Caco-2 (cell line): ENCODE results near the gene KNCN. TPM values are rescaled to one million over a fixed set of nuclear protein-coding genes. Genes with fewer than 3 reads are reported as not detected.

Experiments
- BruUV-seq: library from RNA; stranded (reverse); fragments of 400-500 nt; replicated peaks from 2 replicates; lab custom pipeline; 2021; lab: Mats Ljungman, UMichigan
- CTCF ChIA-PET: fragments of 300-600 bp; sonication (Branson Sonifier 250); formaldehyde crosslinking; loops from one replicate; lab custom pipeline; 2022; ENCODE audit warnings: antibody characterized with exemption; lab: Charles Lee
- POLR2A ChIA-PET: fragments of 300-600 bp; sonication (Branson Sonifier 250); formaldehyde crosslinking; loops from one replicate; lab custom pipeline; 2022; ENCODE audit warnings: antibody characterized with exemption; lab: Charles Lee
- DNase-seq, 2 experiments: peaks; one replicate each; pipeline versions ENCODE4 v3.0.0 to v3.0.0-alpha.2; 2020 to 2022
- H3K27me3 ChIP-seq: replicated peaks from 2 replicates; pipeline ENCODE4 v1.6.0; 2011; ENCODE audit warnings: low read length; ENCODE audit not compliant: control insufficient read depth, insufficient read depth
- H3K36me3 ChIP-seq: 2 replicates; pipeline ENCODE4 v1.5.1; 2011; ENCODE audit warnings: low read length; ENCODE audit not compliant: control insufficient read depth, insufficient read depth
- H3K4me1 ChIP-seq: fragments of 250-450 bp; sonication (Bioruptor Pico); 2 replicates; pipeline ENCODE4 v1.5.1; 2020; ENCODE audit warnings: mild to moderate bottlenecking
- H3K4me3 ChIP-seq: 2 replicates; pipeline ENCODE4 v1.5.1; 2011; ENCODE audit warnings: low read depth, mild to moderate bottlenecking, control low read depth, low read length
- H3K9me3 ChIP-seq: fragments of 250-450 bp; sonication (Bioruptor Pico); 2 replicates; pipeline ENCODE4 v1.5.1; 2020; ENCODE audit warnings: mild to moderate bottlenecking, moderate library complexity
- H3K27ac Mint-ChIP-seq: one replicate; pipeline ENCODE4 v1.8.0; 2022; ENCODE audit warnings: mixed read lengths; ENCODE audit not compliant: unreplicated experiment
- H3K27me3 Mint-ChIP-seq: one replicate; pipeline ENCODE4 v1.8.0; 2022; ENCODE audit warnings: mixed read lengths; ENCODE audit not compliant: insufficient read depth, unreplicated experiment
- H3K36me3 Mint-ChIP-seq: one replicate; pipeline ENCODE4 v1.8.0; 2022; ENCODE audit warnings: mild to moderate bottlenecking, mixed read lengths; ENCODE audit not compliant: insufficient read depth, unreplicated experiment
- H3K4me1 Mint-ChIP-seq: one replicate; pipeline ENCODE4 v1.8.0; 2022; ENCODE audit warnings: low read depth, mixed read lengths; ENCODE audit not compliant: unreplicated experiment
- H3K4me3 Mint-ChIP-seq: one replicate; pipeline ENCODE4 v1.8.0; 2022; ENCODE audit warnings: mild to moderate bottlenecking, moderate library complexity, mixed read lengths; ENCODE audit not compliant: unreplicated experiment
- H3K9me3 Mint-ChIP-seq: one replicate; pipeline ENCODE4 v1.8.0; 2022; ENCODE audit warnings: mixed read lengths; ENCODE audit not compliant: unreplicated experiment
- CTCF ChIP-seq, 2 experiments: fragments of 200-600 bp in 1 of 2; IDR thresholded peaks; 1 replicate in 1 of 2; 2 replicates in 1 of 2; pipeline versions ENCODE4 v1.5.1 to v1.8.0; 2011 to 2022; ENCODE audit warnings: antibody characterized with exemption in 1 of 2, control low read depth in 1 of 2, inconsistent platforms in 1 of 2, low read depth in 1 of 2, low read length in 1 of 2, mild to moderate bottlenecking in 1 of 2, moderate library complexity in 1 of 2; ENCODE audit not compliant: insufficient read depth in 1 of 2, severe bottlenecking in 1 of 2, unreplicated experiment in 1 of 2
- intact Hi-C: fragments of 100-400 bp; cut with micrococcal nuclease; formaldehyde crosslinking; loops from one replicate; pipeline ENCODE4 v1.10.0; 2022; ENCODE audit not compliant: unreplicated experiment
- total RNA-seq: library from RNA; stranded (reverse); gene quantifications from 2 replicates; pipeline ENCODE4 v1.2.3, GENCODE V29; 2022

Gene KNCN
- total RNA-seq, 1 experiment from 2014 or later, result not detected

DNA sequence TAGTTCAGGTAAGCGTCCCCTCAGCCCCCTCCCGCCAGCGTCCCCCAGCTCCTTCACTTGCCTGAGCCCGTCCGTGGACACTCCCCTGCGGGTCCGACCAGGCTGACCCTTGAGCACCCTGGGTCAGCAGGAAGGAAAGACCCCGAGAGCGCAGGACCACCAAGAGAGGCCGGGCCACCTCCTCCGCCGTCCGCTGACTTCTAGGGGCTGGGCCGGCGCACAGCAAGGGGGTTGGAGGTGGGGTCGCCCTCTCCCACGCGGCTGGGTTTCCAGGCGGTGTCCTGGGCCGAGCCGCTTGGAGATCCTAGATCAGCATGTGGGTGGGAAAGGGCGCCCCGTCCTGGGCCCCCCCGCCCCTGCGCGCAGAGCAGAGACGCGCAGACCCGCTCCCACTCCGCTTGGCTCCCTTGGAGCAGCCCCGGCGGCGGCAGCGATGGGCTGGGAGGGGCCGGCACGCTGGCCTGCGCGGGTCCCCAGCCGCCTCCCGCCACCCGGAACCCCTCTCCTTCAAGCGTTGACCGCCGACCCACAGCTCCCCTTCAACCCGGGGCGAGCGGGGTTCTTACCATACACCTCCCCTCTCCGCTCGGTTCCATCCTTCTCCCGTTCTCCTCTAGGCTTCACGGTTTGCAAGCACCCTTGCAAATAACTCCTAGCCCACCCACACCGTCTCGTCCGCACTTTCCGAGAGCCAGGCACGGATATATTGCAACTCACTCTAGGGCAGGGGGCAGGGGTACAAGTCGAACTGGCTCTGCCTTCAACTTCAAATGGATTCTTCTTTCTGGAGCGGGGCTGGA is 7.5 kb downstream of the KNCN start:
- H3K36me3 ChIP-seq, result no peaks in the 10 kb centered on the region
- H3K27me3 Mint-ChIP-seq, result peaks cover 6% of the 10 kb centered on the region
- CTCF ChIA-PET, result interaction anchor here (1.8 kb wide), 1 partner anchor 9 kb away, joined by 4 read pairs; a partner anchor contains a TSS
- no peaks in the 10 kb centered on the region for H3K4me1 Mint-ChIP-seq
- TF ChIP-seq CTCF (IDR thresholded peaks at IDR 0.05; ENCODE audit: insufficient read depth in 1 of 2, low read depth in 1 of 2, low read length in 1 of 2, severe bottlenecking in 1 of 2, unreplicated experiment in 1 of 2), result no peak
- no peak overlapping the region for H3K4me3 Mint-ChIP-seq
- H3K27me3 ChIP-seq, result no peaks in the 10 kb centered on the region
- POLR2A ChIA-PET, result no interaction called here
- no peaks in the 10 kb centered on the region for H3K36me3 Mint-ChIP-seq
- H3K9me3 Mint-ChIP-seq, result no peaks in the 10 kb centered on the region
- no TSS peak for BruUV-seq
- H3K27ac Mint-ChIP-seq, result no peak overlapping the region
- intact Hi-C loops, result no loop called here
- DNase-seq, result no peak
- H3K4me3 ChIP-seq, result no peak overlapping the region
- no peaks in the 10 kb centered on the region for H3K9me3 ChIP-seq
- no peaks in the 10 kb centered on the region for H3K4me1 ChIP-seq

GRCh38 chr1:46543382-46543760 is 8.1 kb downstream of the KNCN start:
- no peak for TF ChIP-seq CTCF (IDR thresholded peaks at IDR 0.05; ENCODE audit: insufficient read depth in 1 of 2, low read depth in 1 of 2, low read length in 1 of 2, severe bottlenecking in 1 of 2, unreplicated experiment in 1 of 2)
- no peak overlapping the region for H3K4me3 ChIP-seq
- no TSS peak for BruUV-seq
- no peak for DNase-seq
- Mint-ChIP-seq H3K27ac (no peak overlapping the region), H3K9me3 (no peaks in the 10 kb centered on the region), H3K36me3 (no peaks in the 10 kb centered on the region), H3K4me1 (no peaks in the 10 kb centered on the region), H3K27me3 (peaks cover 6% of the 10 kb centered on the region), H3K4me3 (no peak overlapping the region)
- no peaks in the 10 kb centered on the region for H3K4me1 ChIP-seq
- no peaks in the 10 kb centered on the region for H3K36me3 ChIP-seq
- H3K9me3 ChIP-seq, result no peaks in the 10 kb centered on the region
- ChIA-PET POLR2A (no interaction called here), CTCF (interaction anchor here (1.0 to 1.8 kb wide), 2 partner anchors 8 to 60 kb away, joined by 3 to 4 read pairs; partner anchors contain the start of gene MKNK1)
- no peaks in the 10 kb centered on the region for H3K27me3 ChIP-seq
- intact Hi-C loops, result no loop called here

- ChIA-PET CTCF (no interaction called here), POLR2A (no interaction called here)
- Histone ChIP-seq H3K36me3 (no peaks in the 10 kb centered on the region), H3K4me1 (no peaks in the 10 kb centered on the region), H3K27me3 (no peaks in the 10 kb centered on the region), H3K4me3 (no peak overlapping the region), H3K9me3 (no peaks in the 10 kb centered on the region)
- no peaks in the 10 kb centered on the region for H3K36me3 Mint-ChIP-seq
- no TSS peak for BruUV-seq
- H3K27me3 Mint-ChIP-seq, result peaks cover 9% of the 10 kb centered on the region
- no peak for DNase-seq
- intact Hi-C loops, result no loop called here
- no peak for TF ChIP-seq CTCF (IDR thresholded peaks at IDR 0.05; ENCODE audit: insufficient read depth in 1 of 2, low read depth in 1 of 2, low read length in 1 of 2, severe bottlenecking in 1 of 2, unreplicated experiment in 1 of 2)
- no peak overlapping the region for H3K27ac Mint-ChIP-seq
- no peak overlapping the region for H3K4me3 Mint-ChIP-seq
- H3K4me1 Mint-ChIP-seq, result no peaks in the 10 kb centered on the region
- peaks cover 10% of the 10 kb centered on the region for H3K9me3 Mint-ChIP-seq
These were observed 11.5 kb downstream of the KNCN start for GRCh38 chr1:46539972-46540371.
